ENCODE measurements around the gene ST6GALNAC5.

Gene ST6GALNAC5

DNA sequence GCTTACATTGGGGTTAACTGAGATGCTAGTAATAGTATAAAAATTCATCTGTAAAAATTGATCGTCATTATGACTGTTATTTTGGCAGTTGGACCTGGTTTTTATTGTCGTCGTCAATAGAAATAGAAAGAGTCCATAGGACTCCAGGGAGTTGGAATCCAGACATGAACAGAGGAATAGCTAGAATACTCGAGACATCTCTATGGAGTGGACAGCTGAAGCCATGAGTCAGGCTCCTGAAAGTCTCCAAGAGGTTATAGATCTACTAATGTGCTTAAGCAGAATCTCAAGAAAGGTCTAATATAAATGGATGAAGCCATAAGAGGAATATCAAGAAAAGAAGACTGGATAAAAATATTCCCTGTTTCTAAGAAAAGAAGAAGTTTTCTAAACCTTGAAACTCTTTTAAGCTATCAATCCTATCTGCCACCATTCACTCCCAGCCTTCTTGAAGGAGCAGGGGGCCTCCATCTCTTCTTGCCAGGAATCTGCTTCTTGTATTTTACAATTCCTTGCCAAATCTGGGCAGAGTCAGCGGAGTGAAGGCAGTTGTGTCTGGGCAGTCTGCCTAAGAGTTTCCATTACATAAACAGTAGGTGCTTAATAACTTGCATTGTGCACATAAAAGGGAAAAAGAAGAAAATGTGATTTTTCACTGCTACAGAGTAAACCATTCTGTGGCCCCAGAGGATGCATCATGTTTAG lies 163.3 kb downstream of the ST6GALNAC5 start:
- H3K4me3 ChIP-seq (replicated peaks; ENCODE audit: insufficient read depth, low read length), result no peak overlapping the region
- no peak for DNase-seq (ENCODE audit: low read depth in 1 of 2, low spot score in 1 of 2)
- TF ChIP-seq, protein P1, sequence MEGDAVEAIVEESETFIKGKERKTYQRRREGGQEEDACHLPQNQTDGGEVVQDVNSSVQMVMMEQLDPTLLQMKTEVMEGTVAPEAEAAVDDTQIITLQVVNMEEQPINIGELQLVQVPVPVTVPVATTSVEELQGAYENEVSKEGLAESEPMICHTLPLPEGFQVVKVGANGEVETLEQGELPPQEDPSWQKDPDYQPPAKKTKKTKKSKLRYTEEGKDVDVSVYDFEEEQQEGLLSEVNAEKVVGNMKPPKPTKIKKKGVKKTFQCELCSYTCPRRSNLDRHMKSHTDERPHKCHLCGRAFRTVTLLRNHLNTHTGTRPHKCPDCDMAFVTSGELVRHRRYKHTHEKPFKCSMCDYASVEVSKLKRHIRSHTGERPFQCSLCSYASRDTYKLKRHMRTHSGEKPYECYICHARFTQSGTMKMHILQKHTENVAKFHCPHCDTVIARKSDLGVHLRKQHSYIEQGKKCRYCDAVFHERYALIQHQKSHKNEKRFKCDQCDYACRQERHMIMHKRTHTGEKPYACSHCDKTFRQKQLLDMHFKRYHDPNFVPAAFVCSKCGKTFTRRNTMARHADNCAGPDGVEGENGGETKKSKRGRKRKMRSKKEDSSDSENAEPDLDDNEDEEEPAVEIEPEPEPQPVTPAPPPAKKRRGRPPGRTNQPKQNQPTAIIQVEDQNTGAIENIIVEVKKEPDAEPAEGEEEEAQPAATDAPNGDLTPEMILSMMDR (IDR thresholded peaks at IDR 0.05; ENCODE audit: insufficient read depth, low read length), result no peak
- TF ChIP-seq SPI1 (IDR thresholded peaks at IDR 0.05; ENCODE audit: borderline replicate concordance, low read depth), result no peak
- no peak overlapping the region for H3K27ac ChIP-seq (replicated peaks)
- no peaks in the 10 kb centered on the region for H3K27me3 ChIP-seq (ENCODE audit: insufficient read depth, poor library complexity, severe bottlenecking)

- Histone ChIP-seq H3K27me3 (ENCODE audit: insufficient read depth, poor library complexity, severe bottlenecking) (no peaks in the 10 kb centered on the region), H3K4me3 (replicated peaks; ENCODE audit: insufficient read depth, low read length) (no peak overlapping the region), H3K27ac (replicated peaks) (no peak overlapping the region)
- TF ChIP-seq, protein P1 (IDR thresholded peaks at IDR 0.05; ENCODE audit: insufficient read depth, low read length), result no peak
- TF ChIP-seq, protein P2, sequence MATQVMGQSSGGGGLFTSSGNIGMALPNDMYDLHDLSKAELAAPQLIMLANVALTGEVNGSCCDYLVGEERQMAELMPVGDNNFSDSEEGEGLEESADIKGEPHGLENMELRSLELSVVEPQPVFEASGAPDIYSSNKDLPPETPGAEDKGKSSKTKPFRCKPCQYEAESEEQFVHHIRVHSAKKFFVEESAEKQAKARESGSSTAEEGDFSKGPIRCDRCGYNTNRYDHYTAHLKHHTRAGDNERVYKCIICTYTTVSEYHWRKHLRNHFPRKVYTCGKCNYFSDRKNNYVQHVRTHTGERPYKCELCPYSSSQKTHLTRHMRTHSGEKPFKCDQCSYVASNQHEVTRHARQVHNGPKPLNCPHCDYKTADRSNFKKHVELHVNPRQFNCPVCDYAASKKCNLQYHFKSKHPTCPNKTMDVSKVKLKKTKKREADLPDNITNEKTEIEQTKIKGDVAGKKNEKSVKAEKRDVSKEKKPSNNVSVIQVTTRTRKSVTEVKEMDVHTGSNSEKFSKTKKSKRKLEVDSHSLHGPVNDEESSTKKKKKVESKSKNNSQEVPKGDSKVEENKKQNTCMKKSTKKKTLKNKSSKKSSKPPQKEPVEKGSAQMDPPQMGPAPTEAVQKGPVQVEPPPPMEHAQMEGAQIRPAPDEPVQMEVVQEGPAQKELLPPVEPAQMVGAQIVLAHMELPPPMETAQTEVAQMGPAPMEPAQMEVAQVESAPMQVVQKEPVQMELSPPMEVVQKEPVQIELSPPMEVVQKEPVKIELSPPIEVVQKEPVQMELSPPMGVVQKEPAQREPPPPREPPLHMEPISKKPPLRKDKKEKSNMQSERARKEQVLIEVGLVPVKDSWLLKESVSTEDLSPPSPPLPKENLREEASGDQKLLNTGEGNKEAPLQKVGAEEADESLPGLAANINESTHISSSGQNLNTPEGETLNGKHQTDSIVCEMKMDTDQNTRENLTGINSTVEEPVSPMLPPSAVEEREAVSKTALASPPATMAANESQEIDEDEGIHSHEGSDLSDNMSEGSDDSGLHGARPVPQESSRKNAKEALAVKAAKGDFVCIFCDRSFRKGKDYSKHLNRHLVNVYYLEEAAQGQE (IDR thresholded peaks at IDR 0.05; ENCODE audit: insufficient replicate concordance, low read depth), result no peak
- no peak for TF ChIP-seq POLR2AphosphoS5 (IDR thresholded peaks at IDR 0.05; ENCODE audit: low read depth)
- TF ChIP-seq SPI1 (IDR thresholded peaks at IDR 0.05; ENCODE audit: borderline replicate concordance, low read depth), result no peak
- no peak for TF ChIP-seq GABPA (IDR thresholded peaks at IDR 0.05; ENCODE audit: low read depth)
- DNase-seq (ENCODE audit: low read depth in 1 of 2, low spot score in 1 of 2), result no peak
Observed at GRCh38 chr1:77031106-77031662, 163.9 kb downstream of the ST6GALNAC5 start.

DNA sequence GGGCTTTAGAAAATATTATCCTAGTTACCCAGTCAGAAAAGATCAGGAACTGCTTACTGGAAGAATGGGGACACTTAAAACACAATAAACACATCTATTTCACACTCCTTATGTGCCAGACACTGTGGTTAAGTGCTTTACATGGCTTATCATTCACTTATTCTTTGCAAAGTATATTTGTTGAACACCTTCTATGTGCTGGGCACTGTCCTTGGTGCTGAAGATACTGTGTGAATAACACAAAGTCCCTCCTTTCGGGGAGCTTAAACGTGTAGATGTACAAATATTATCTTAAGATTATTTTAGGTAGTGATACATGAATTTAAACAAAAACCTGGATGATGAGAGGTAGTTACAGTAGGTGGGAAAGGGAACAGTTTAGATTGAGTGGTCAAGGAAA lies 169.3 kb downstream of the ST6GALNAC5 start:
- peak in 1 of 2 experiments; percentile 6 for DNase-seq (ENCODE audit: low read depth in 1 of 2, low spot score in 1 of 2)
- Histone ChIP-seq H3K27ac (replicated peaks) (no peak overlapping the region), H3K4me3 (replicated peaks; ENCODE audit: insufficient read depth, low read length) (no peak overlapping the region), H3K27me3 (ENCODE audit: insufficient read depth, poor library complexity, severe bottlenecking) (peaks cover 4% of the 10 kb centered on the region)
- TF ChIP-seq, protein P1 (IDR thresholded peaks at IDR 0.05; ENCODE audit: insufficient read depth, low read length), result no peak
- no peak for TF ChIP-seq POLR2AphosphoS5 (IDR thresholded peaks at IDR 0.05; ENCODE audit: low read depth)
- no peak for TF ChIP-seq GABPA (IDR thresholded peaks at IDR 0.05; ENCODE audit: low read depth)
- TF ChIP-seq, protein P2 (IDR thresholded peaks at IDR 0.05; ENCODE audit: insufficient replicate concordance, low read depth), result peak; percentile 97
- no peak for TF ChIP-seq SPI1 (IDR thresholded peaks at IDR 0.05; ENCODE audit: borderline replicate concordance, low read depth)

All from HL-60 (cell line).